Activated CD4-positive, alpha-beta T cell treated with anti-CD3 and anti-CD28 coated beads, Interleukin-2, amount 10 ng/mL, durations not matched to agents 24 days and 14 days (primary cell): ENCODE measurements around the gene TIAM2. TPM values are rescaled to one million over a fixed set of nuclear protein-coding genes. Genes with fewer than 3 reads are reported as not detected.

Source experiments
- DNase-seq: peaks from one replicate; pipeline ENCODE4 v3.0.0; 2022
- H3K27ac Mint-ChIP-seq: one replicate; pipeline ENCODE4 v1.8.0; 2022; ENCODE audit warnings: mild to moderate bottlenecking, mixed read lengths
- H3K27me3 Mint-ChIP-seq: one replicate; pipeline ENCODE4 v1.8.0; 2022; ENCODE audit warnings: mixed read lengths
- H3K36me3 Mint-ChIP-seq: one replicate; pipeline ENCODE4 v1.8.0; 2022; ENCODE audit warnings: low read depth, mild to moderate bottlenecking, mixed read lengths
- H3K4me1 Mint-ChIP-seq: one replicate; pipeline ENCODE4 v1.8.0; 2021; ENCODE audit warnings: mixed read lengths
- H3K4me3 Mint-ChIP-seq: one replicate; pipeline ENCODE4 v1.8.0; 2022; ENCODE audit warnings: mild to moderate bottlenecking, moderate library complexity, mixed read lengths
- H3K9me3 Mint-ChIP-seq: one replicate; pipeline ENCODE4 v1.8.0; 2021; ENCODE audit warnings: mixed read lengths
- intact Hi-C: fragments of 100-400 bp; cut with micrococcal nuclease; formaldehyde crosslinking; loops from one replicate; pipeline ENCODE4 v1.15.1; 2023
- total RNA-seq: library from RNA; stranded (reverse); gene quantifications from 2 replicates; pipeline ENCODE4 v1.2.3, GENCODE V29; 2022

The TIAM2 gene
- total RNA-seq, 1 donor from 2014 or later: 86.9 TPM

DNA sequence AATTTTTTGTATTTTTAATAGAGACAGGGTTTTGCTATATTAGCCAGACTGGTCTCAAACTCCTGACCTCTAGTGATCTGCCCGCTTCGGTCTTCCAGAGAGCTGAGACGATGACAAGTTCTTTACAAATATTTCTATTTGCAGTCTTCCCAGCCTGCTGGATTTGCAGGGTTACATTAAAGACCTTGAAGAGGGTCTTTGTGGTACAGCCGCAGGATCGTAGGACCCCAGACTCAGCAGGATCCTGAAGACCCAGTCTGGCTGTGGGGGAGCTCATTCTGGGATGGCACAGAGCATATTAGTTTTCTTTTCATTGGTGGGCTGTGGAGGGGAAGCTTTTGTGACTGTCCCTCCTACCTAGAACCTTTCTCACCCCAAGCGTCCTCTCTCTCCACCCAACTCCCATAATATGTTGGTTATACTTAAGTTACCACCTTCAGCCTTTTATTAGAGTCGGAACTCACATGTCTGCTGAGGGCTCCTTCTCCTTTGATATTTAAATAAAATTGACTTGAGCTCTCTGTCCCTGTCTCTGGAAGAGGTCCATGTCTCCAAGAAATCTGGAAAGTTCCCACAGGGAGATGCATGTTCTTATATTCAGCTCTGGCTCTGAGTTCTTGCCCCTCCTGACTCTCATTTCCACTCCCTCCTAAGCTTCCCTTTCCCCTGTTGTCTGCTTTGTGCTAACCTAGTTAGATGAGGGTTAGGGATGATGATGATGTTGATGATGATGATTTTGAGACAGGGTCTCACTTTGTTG is 72.0 kb downstream of the TIAM2 start:
- H3K4me3 Mint-ChIP-seq: no peak overlapping the region
- no peak for DNase-seq
- H3K36me3 Mint-ChIP-seq: no peaks in the 10 kb centered on the region
- H3K9me3 Mint-ChIP-seq: no peaks in the 10 kb centered on the region
- no peak overlapping the region for H3K27ac Mint-ChIP-seq
- H3K27me3 Mint-ChIP-seq: peaks cover 2% of the 10 kb centered on the region
- intact Hi-C loops: no loop called here
- peaks cover 3% of the 10 kb centered on the region for H3K4me1 Mint-ChIP-seq

DNA sequence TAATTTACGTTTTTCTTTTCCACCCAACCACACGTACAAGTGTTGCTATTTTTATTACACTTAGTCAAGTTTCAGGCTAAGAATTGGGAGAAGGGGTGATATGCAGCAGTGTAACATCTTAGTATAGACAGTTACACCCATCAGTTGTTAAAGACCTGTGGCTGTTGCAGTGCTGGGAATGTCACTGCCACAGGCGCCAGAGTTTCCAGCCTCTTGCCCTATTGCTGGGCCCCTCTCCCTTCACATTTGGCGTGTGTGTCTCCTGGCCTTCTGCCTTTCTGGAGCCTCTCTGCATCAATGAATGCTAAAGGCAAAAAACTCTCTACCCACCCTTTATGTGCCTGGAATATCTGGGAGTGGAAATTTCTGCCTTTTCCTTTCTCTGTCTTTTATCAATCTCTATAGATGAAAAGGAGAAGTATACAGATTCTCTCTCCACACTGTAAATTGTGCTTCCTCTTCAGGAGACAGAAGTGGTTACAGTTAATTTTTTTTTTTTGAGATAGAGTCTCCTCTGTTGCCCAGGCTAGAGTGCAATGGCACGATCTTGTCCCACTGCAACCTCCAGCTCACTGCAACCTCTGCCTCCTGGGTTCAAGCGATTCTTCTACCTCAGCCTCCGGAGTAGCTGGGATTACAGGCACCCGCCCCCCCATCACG is 73.0 kb downstream of the TIAM2 start:
- no peak for DNase-seq
- no peaks in the 10 kb centered on the region for H3K4me1 Mint-ChIP-seq
- no peaks in the 10 kb centered on the region for H3K9me3 Mint-ChIP-seq
- H3K4me3 Mint-ChIP-seq: no peak overlapping the region
- H3K36me3 Mint-ChIP-seq: no peaks in the 10 kb centered on the region
- no peak overlapping the region for H3K27ac Mint-ChIP-seq
- H3K27me3 Mint-ChIP-seq: peaks cover 2% of the 10 kb centered on the region
- intact Hi-C loops: no loop called here

DNA sequence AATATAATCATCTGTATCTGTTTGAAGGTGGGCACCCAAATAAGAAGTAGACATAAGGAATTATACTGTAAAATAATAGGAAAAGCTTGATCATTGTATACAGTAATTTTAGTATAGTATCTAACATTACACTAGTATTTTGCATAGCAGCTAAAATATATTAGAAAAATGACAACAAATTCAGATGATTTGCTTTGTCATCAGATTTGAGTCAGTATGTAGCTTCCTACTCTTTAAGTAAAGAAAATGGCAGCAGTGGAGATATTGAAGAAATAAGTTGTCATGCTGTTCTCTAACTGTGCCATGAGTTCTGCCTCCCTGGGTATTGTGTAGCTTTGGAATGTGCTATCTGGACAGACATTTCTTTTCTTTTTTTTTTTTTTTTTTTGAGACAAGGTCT is 74.4 kb downstream of the TIAM2 start:
- Mint-ChIP-seq H3K4me1 (no peaks in the 10 kb centered on the region), H3K27me3 (peaks cover 2% of the 10 kb centered on the region), H3K4me3 (no peak overlapping the region), H3K9me3 (no peaks in the 10 kb centered on the region), H3K27ac (no peak overlapping the region), H3K36me3 (no peaks in the 10 kb centered on the region)
- intact Hi-C loops: no loop called here
- DNase-seq: no peak

DNA sequence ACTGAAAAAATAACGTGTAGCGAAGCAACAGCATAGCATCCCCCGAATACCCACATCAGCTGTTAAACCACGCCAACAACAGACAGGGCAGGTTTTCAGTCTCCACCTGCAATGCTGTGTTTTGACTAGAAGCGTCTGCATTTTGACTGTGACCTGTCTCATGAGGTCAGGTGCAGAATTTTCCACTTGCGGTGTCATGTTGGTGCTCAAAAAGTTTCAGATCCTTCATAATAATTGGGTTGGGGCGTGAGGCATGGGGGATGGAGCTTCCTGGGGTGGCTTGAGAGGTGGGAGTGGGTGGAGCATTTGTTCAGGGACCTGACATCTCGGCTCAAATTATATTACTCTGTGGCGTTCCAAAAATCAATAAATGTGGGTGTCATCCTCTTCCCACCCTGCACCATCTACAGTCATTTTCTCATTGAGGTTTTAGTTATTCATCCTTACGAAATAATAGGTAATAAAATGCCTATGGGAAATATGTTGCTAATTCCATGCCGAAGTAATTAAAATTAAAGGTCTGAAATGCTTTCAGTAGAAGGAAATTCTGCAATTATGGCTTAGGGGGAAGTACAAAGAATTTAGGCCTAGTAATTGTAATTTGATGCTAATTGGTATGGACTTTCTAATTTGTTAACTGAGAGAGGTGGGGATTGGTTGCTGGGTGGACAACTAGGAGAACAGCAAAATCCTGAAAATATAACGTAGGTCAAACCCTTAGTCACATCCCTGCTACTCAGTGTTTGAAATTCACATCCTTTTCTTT is 81.0 kb downstream of the TIAM2 start:
- Mint-ChIP-seq H3K9me3 (no peaks in the 10 kb centered on the region), H3K4me3 (no peak overlapping the region), H3K4me1 (peaks cover 25% of the 10 kb centered on the region), H3K36me3 (peaks cover 3% of the 10 kb centered on the region), H3K27me3 (no peaks in the 10 kb centered on the region), H3K27ac (no peak overlapping the region)
- DNase-seq: no peak
- intact Hi-C loops: no loop called here

DNA sequence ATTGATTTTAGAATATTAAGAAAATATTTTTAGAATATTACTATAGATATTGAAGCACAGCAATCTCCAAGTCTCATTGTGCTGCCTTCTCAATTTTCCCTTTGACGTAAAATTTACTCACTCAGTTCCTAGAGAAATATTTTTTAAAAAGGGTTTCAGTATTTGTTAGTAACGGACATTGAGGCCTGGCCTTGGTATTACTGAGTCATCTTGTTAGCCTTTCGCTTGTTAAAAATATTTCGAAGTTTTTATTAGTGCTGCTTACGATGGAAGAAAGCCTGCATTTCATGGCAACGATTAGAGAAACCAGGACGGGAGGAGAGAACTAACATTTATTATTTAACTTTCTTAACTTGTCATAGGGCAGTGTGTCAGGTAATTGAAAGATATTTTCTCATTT is 82.2 kb downstream of the TIAM2 start:
- no peak overlapping the region for H3K27ac Mint-ChIP-seq
- no peak overlapping the region for H3K4me3 Mint-ChIP-seq
- H3K36me3 Mint-ChIP-seq: peaks cover 3% of the 10 kb centered on the region
- H3K4me1 Mint-ChIP-seq: peaks cover 26% of the 10 kb centered on the region
- DNase-seq: no peak
- no peaks in the 10 kb centered on the region for H3K9me3 Mint-ChIP-seq
- intact Hi-C loops: no loop called here
- H3K27me3 Mint-ChIP-seq: no peaks in the 10 kb centered on the region

DNA sequence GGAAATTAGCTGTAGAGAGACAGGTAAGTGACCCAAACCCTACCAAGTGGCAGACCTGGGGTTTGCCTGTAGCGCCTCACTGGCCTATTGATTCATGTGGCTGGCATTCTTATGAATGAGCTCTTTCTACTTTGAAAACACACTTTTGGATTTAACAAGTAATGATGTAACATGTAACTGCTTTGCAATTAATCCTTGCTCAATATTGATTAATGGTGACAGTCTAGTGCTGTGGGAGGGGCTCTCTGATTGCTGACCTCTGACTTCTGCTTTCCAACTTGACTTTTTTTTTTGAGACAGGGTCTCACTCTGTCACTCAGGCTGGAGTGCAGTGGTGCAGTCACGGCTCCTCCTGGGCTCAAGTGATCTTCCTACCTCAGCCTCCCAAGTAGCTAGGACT is 82.7 kb downstream of the TIAM2 start:
- no peaks in the 10 kb centered on the region for H3K9me3 Mint-ChIP-seq
- no peak overlapping the region for H3K27ac Mint-ChIP-seq
- H3K27me3 Mint-ChIP-seq: no peaks in the 10 kb centered on the region
- intact Hi-C loops: no loop called here
- no peak for DNase-seq
- no peak overlapping the region for H3K4me3 Mint-ChIP-seq
- peaks cover 26% of the 10 kb centered on the region for H3K4me1 Mint-ChIP-seq
- peaks cover 3% of the 10 kb centered on the region for H3K36me3 Mint-ChIP-seq

DNA sequence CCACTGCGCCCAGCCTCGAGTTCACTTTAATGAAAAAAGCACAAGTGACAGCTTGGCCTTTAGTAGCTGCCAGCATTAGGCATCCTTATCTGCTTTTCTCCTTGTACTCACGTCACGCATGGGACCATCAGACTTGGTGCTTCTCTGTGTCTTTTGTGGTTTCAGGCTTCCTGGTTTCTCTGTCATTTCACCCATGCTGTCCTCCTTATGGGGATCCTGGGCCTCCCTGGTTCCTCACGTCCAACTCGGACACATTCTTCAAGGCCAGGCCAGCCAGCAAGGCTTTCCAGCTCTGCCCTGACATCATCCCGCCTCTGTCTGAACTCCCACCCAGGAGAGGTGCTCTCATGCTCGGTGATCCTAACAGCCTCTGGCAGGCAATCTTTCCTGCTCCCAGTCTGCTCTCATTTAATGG is 83.2 kb downstream of the TIAM2 start:
- Mint-ChIP-seq H3K4me1 (peaks cover 28% of the 10 kb centered on the region), H3K4me3 (no peak overlapping the region), H3K27ac (peak overlapping the region; percentile 54), H3K27me3 (no peaks in the 10 kb centered on the region), H3K36me3 (peaks cover 3% of the 10 kb centered on the region), H3K9me3 (no peaks in the 10 kb centered on the region)
- intact Hi-C loops: no loop called here
- no peak for DNase-seq

DNA sequence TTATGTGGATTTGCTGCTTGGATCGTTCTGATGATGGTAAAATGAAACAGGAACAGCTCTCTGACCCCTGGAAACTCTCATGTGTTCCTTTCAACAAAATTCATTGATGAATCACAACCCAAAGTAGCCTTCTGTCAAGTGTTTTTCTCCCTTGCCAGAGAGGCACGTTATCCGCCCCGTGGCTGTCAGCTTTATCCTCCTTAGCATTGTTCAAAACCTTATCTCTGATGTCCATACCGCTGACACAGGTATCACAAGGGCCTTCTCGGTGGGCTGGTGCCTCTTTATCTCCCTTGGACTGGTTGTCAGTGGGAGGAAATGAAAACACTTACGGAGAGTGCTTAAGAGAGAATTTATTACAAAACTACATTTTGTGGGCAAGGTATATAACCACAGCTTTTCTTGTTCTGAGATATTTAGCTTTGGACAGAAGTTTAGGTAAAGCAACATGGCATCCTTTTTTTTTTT is 84.9 kb downstream of the TIAM2 start:
- H3K36me3 Mint-ChIP-seq: peaks cover 3% of the 10 kb centered on the region
- no peak for DNase-seq
- no peaks in the 10 kb centered on the region for H3K27me3 Mint-ChIP-seq
- no peaks in the 10 kb centered on the region for H3K9me3 Mint-ChIP-seq
- peak overlapping the region; percentile 22 for H3K4me3 Mint-ChIP-seq
- peak overlapping the region; percentile 85 for H3K27ac Mint-ChIP-seq
- intact Hi-C loops: loop anchor here (1.0 to 2.0 kb wide), 3 partner anchors 29 to 91 kb away; no protein-coding TSS in a partner anchor
- H3K4me1 Mint-ChIP-seq: peaks cover 31% of the 10 kb centered on the region

DNA sequence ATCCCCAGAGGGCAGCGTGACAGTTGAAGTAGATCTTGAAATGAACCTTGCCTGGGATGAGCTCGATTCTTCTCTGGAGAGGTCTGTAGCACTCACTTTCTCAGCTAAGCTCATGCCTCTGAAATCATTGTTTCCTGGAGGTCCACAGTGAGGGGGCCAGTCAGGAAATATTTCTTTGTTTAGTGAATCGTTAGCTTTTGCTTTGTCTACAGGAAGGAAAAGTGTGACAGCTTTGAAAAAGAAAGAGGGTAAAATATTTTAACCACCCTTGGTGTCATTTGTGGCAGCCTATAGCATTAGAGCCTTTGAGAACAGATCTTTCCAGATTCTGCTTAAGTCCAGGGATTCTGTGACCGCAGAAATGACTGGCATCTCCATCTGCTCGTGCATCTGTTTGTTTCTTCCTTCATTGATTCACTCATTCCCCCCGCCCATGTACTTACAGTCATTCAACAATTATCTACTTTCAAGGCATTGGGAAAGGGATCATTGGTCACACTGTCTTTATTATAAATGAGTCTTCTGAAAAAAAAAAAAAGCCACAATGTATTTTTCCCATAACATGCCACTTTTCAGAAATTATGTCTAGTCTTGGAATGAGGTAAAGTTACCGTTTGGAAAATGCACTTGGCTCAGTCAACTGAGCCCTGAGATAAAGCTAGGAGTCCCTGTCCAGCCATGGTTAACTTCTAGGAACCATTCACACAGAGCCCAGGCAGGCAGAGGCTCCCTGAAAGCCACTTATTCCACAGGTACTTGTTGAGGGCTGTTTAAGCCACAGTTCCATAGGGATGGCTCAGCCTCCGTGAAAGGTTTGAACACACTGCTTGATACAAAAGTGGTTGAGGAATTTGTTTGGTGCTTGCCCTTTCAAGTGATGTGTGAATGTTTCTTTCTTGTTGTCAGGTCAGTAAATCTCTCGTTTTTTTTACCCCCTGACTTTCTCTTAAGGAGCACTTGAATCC is 86.0 kb downstream of the TIAM2 start:
- Mint-ChIP-seq H3K27me3 (no peaks in the 10 kb centered on the region), H3K27ac (peak overlapping the region; percentile 85), H3K36me3 (peaks cover 3% of the 10 kb centered on the region), H3K9me3 (no peaks in the 10 kb centered on the region), H3K4me1 (peaks cover 29% of the 10 kb centered on the region), H3K4me3 (no peak overlapping the region)
- intact Hi-C loops: loop anchor here (1.0 to 2.0 kb wide), 3 partner anchors 30 to 90 kb away; no protein-coding TSS in a partner anchor
- no peak for DNase-seq

DNA sequence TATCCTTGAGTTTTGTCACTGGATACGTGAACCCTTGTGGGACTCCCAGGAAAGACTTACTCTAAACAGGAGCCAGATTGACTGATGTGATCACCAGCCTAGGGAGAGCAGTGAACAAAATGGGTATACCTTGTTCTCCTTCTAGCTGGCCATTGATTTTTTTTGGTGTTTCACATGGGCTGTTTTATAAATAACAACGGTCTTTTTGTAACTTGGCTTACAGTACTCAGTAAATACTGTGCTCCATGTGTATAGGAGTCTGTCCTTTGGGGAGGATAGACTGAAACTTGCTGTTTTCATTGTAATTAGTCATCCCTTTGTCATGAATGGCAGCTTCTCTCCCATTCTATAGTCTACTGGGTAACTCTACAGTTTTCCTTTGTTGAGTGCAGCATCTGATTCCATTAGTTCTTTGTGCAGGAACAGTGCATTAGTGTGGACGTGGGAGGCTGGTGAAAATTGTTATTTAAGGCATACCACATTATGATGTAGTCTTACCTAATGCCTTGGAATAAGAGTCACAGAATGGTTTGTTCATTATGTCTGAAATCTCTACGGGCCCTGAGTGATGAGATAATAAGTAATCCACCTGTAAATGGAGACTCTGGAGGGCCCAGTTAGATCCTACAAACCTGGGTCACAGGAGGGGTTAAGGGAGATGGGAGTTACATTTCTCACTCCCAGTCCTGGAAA is 89.5 kb downstream of the TIAM2 start:
- no peak overlapping the region for H3K27ac Mint-ChIP-seq
- intact Hi-C loops: no loop called here
- no peaks in the 10 kb centered on the region for H3K9me3 Mint-ChIP-seq
- no peaks in the 10 kb centered on the region for H3K27me3 Mint-ChIP-seq
- H3K36me3 Mint-ChIP-seq: peaks cover 3% of the 10 kb centered on the region
- H3K4me1 Mint-ChIP-seq: peaks cover 17% of the 10 kb centered on the region
- DNase-seq: no peak
- no peak overlapping the region for H3K4me3 Mint-ChIP-seq

DNA sequence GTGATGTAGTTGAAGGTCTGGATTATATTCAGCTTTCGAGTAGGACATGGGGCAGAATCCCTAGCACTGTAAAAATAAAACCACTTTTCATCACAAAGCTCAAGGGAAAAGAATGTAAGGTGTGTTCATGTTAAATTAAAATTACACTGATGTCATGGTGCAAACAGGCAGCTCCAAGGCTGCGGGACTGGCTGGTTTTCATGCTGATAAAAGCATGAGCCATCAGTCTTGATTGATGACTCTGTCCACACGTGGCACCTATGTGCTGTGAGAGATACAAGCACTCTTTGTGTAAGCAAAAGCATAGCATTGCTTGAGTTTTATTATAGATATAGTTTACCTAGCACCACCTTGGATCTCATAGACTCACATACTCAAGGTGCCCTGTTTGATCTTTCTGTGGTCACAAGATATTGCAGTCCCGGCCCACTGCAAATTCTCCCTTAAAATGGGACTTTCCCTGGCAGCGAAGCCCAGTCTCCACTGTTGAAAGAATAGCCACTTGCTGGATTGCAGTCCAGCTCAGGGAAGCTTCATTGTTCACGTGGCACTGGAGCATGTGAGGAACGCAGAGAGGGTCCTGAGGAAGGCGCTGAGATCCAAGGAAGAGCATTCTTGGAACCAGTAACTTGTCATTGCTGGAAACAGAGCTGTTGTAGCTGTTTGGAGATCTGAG is 90.6 kb downstream of the TIAM2 start:
- intact Hi-C loops: no loop called here
- Mint-ChIP-seq H3K9me3 (no peaks in the 10 kb centered on the region), H3K27ac (no peak overlapping the region), H3K4me3 (no peak overlapping the region), H3K4me1 (peaks cover 9% of the 10 kb centered on the region), H3K36me3 (peaks cover under 1% of the 10 kb centered on the region), H3K27me3 (no peaks in the 10 kb centered on the region)
- no peak for DNase-seq

DNA sequence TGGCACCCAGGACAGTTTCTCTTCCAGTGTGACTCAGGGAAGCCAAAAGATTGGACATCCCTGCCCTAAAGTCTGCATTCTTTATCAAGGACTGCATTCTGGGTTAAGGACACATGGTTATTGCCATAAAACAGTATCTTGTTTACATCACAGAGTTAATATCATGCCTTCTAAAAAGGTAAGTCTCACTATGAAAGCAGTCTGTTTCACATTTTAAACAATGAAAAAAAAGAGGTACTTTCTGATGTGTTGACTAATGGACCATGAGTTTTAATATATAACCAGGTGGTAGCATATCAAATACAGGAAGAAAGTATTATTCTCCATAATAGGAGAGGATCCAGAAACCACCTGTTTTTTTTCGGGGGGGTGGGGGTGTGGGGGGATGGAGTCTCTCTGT is 93.7 kb downstream of the TIAM2 start:
- Mint-ChIP-seq H3K27ac (no peak overlapping the region), H3K9me3 (no peaks in the 10 kb centered on the region), H3K36me3 (peaks cover 4% of the 10 kb centered on the region), H3K27me3 (no peaks in the 10 kb centered on the region), H3K4me1 (peaks cover 10% of the 10 kb centered on the region), H3K4me3 (no peak overlapping the region)
- intact Hi-C loops: no loop called here
- no peak for DNase-seq
